ENCODE results near the gene HNRNPA1. TPM values are rescaled to one million over a fixed set of nuclear protein-coding genes. Genes with fewer than 3 reads are reported as not detected.

HNRNPA1 gene
- total and polyA plus RNA-seq, 2 of the 4 experiments (the other 2 are of a cell fraction): 747 to 1,409 TPM

- Histone ChIP-seq H2BK15ac (ENCODE audit: low read depth, low read length) (peak overlapping the region; percentile 15; the same call in 1 of the 3 replicates), H3K18ac (ENCODE audit: low read depth, low read length) (peak overlapping the region; percentile 37), H4K20me1 (ENCODE audit: insufficient read depth, low read length) (no peaks in the 10 kb centered on the region), H2BK120ac (ENCODE audit: low read depth, low read length) (peak overlapping the region; percentile 87), H3K56ac (ENCODE audit: extremely low read depth, insufficient read depth, low read length) (peak overlapping the region; percentile 44; the same call in 1 of the 2 replicates), H3K4ac (ENCODE audit: low read depth, low read length) (peak overlapping the region; percentile 90; the same call in 1 of the 2 replicates), H3K4me2 (ENCODE audit: low read depth, low read length) (peak overlapping the region; percentile 90), H2AK5ac (ENCODE audit: low read depth, low read length) (no peak overlapping the region), H4K5ac (ENCODE audit: low read depth, low read length) (peak overlapping the region; percentile 62; the same call in 1 of the 2 replicates), H4K91ac (ENCODE audit: insufficient read depth, low read depth, low read length) (peak overlapping the region; percentile 58; the same call in 1 of the 2 replicates), H3K9ac (ENCODE audit: low read depth, low read length) (peak overlapping the region; percentile 14; the same call in 1 of the 2 replicates), H3K27me3 (ENCODE audit: control insufficient read depth, insufficient read depth, low read length) (no peaks in the 10 kb centered on the region), H2AK9ac (replicated peaks; ENCODE audit: low read depth, low read length, poor library complexity) (no peak overlapping the region), H3K9me1 (ENCODE audit: insufficient read depth, low read length) (peaks cover 3% of the 10 kb centered on the region), H2BK20ac (ENCODE audit: low read depth, low read length) (peak overlapping the region; percentile 77; the same call in 1 of the 2 replicates), H4K8ac (ENCODE audit: low read depth in 2 of 2, low read length in 2 of 2) (peak overlapping the region in 1 of 2 experiments; percentile 68; a peak in 2 of 4 replicates), H3K79me1 (ENCODE audit: low read depth in 1 of 2, low read length in 2 of 2) (peaks cover 13 to 68% of the 10 kb centered on the region in 2 experiments), H3K4me3 (ENCODE audit: insufficient read depth, low read depth, low read length) (no peak overlapping the region), H2BK5ac (ENCODE audit: low read depth, low read length, poor library complexity, severe bottlenecking) (peak overlapping the region; percentile 96), H3K9me3 (ENCODE audit: control insufficient read depth, insufficient read depth, low read length) (no peaks in the 10 kb centered on the region), H3K14ac (replicated peaks; ENCODE audit: low read depth, low read length) (peak overlapping the region; percentile 94; the same call in 1 of the 2 replicates), H3K4me1 (ENCODE audit: control insufficient read depth, insufficient read depth, low read length) (peaks cover 19% of the 10 kb centered on the region), H3K27ac (ENCODE audit: insufficient read depth, low read length) (peak overlapping the region; percentile 61; the same call in 1 of the 2 replicates), H2AFZ (replicated peaks; ENCODE audit: low read length, poor library complexity) (no peak overlapping the region), H3K23ac (ENCODE audit: low read depth, low read length) (peak overlapping the region; percentile 84; the same call in 1 of the 2 replicates), H3K36me3 (ENCODE audit: control insufficient read depth, insufficient read depth, low read length) (peaks cover 4% of the 10 kb centered on the region; the same call in 1 of the 2 replicates)
- dilution Hi-C loops (cut with HindIII; ENCODE audit: low sequenced_read_pairs, unreplicated experiment) (no loop called here), intact Hi-C loops (cut with micrococcal nuclease) (no loop called here), in situ Hi-C loops (cut with MboI; ENCODE audit: low sequenced_read_pairs) (no loop called here)
- ChIA-PET POLR2A (ENCODE audit: unreplicated experiment) (no interaction called here), CTCF (interaction anchor here (1.0 kb wide), 2 partner anchors 10 to 23 kb away, joined by 3 to 4 read pairs; no protein-coding TSS in a partner anchor)
- no peak for DNase-seq
- TF ChIP-seq CEBPB (IDR thresholded peaks at IDR 0.05; ENCODE audit: low read depth, low read length): no peak
- TF ChIP-seq ELK1 (IDR thresholded peaks at IDR 0.05; ENCODE audit: borderline replicate concordance, low read depth, low read length): no peak
- no TSS peak for BruUV-seq (replicated peaks)
- ATAC-seq (ENCODE audit: low read depth): peak; percentile 21
- WGBS, 2 experiments (ENCODE audit: extremely low coverage in 2 of 2, insufficient read length in 1 of 2): 33% methylated on average over 1 of the region's 5 CpGs; no CpG with 5 or more reads in 1 of the 2 experiments
Observed at GRCh38 chr12:54261815-54262402, 18.6 kb upstream of the HNRNPA1 start.

Data from IMR-90 (cell line).